HL-60 (cell line): ENCODE results near the gene APBB2.

ENCODE experiments used
- TF ChIP-seq, protein P1 (sequence below): IDR thresholded peaks from one replicate; pipeline ENCODE4 v1.5.1; 2011; ENCODE audit warnings: low read length, control low read depth, inconsistent platforms; ENCODE audit not compliant: insufficient read depth
- TF ChIP-seq, protein P2 (sequence below): IDR thresholded peaks from 2 replicates; pipeline ENCODE4 v1.6.1; 2012; ENCODE audit warnings: low read depth; ENCODE audit not compliant: insufficient replicate concordance

DNA sequence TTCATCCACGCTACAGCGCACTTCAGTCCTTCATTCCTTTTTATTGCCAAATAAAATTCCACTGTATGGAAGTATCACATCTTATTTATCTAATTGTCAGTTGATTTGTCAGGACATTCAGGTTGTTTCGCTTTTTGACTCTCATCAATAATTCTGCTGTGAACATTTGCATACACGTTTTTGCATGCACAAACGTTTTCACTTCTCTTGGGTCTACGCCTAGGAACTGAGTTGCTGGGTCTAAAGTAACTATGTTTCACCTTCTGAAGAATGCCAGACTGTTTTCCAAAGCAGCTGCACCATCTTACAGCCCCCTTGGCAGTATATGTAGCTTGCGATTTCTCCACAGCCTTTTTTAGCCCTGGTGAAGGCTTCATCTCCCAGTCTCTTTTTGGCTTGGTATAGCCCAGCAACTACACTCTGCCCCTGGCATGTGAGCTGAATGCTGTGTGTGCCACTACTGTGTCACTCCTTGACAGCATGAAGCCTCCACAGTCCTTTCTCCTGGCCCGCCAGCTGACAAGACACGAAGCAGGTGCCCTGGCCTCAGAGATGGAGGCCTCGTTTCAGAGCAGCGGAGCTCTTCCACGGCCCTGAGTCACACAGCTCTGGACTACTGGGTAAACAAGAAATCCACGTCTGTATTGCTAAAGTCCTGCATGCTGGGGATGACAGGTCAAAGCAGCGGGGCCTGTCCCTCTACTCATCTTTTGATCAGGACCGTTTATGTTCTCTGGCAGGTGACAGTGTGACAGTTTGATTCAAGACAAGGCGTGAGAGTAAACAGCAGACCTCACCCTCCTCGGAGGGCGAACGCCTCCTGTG is 389.1 kb downstream of the APBB2 start:
- TF ChIP-seq, protein P1, sequence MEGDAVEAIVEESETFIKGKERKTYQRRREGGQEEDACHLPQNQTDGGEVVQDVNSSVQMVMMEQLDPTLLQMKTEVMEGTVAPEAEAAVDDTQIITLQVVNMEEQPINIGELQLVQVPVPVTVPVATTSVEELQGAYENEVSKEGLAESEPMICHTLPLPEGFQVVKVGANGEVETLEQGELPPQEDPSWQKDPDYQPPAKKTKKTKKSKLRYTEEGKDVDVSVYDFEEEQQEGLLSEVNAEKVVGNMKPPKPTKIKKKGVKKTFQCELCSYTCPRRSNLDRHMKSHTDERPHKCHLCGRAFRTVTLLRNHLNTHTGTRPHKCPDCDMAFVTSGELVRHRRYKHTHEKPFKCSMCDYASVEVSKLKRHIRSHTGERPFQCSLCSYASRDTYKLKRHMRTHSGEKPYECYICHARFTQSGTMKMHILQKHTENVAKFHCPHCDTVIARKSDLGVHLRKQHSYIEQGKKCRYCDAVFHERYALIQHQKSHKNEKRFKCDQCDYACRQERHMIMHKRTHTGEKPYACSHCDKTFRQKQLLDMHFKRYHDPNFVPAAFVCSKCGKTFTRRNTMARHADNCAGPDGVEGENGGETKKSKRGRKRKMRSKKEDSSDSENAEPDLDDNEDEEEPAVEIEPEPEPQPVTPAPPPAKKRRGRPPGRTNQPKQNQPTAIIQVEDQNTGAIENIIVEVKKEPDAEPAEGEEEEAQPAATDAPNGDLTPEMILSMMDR: no peak
- TF ChIP-seq, protein P2, sequence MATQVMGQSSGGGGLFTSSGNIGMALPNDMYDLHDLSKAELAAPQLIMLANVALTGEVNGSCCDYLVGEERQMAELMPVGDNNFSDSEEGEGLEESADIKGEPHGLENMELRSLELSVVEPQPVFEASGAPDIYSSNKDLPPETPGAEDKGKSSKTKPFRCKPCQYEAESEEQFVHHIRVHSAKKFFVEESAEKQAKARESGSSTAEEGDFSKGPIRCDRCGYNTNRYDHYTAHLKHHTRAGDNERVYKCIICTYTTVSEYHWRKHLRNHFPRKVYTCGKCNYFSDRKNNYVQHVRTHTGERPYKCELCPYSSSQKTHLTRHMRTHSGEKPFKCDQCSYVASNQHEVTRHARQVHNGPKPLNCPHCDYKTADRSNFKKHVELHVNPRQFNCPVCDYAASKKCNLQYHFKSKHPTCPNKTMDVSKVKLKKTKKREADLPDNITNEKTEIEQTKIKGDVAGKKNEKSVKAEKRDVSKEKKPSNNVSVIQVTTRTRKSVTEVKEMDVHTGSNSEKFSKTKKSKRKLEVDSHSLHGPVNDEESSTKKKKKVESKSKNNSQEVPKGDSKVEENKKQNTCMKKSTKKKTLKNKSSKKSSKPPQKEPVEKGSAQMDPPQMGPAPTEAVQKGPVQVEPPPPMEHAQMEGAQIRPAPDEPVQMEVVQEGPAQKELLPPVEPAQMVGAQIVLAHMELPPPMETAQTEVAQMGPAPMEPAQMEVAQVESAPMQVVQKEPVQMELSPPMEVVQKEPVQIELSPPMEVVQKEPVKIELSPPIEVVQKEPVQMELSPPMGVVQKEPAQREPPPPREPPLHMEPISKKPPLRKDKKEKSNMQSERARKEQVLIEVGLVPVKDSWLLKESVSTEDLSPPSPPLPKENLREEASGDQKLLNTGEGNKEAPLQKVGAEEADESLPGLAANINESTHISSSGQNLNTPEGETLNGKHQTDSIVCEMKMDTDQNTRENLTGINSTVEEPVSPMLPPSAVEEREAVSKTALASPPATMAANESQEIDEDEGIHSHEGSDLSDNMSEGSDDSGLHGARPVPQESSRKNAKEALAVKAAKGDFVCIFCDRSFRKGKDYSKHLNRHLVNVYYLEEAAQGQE: no peak
